ENCODE measurements around the gene ZNF436. TPM values are rescaled to one million over a fixed set of nuclear protein-coding genes. Genes with fewer than 3 reads are reported as not detected.

ZNF436 gene
- total and polyA plus RNA-seq, 9 of the 15 experiments (the other 6 are each of a cell fraction or from before 2014, with no cell fraction given): 2.1 to 11.3 (median 6.8) TPM

DNA sequence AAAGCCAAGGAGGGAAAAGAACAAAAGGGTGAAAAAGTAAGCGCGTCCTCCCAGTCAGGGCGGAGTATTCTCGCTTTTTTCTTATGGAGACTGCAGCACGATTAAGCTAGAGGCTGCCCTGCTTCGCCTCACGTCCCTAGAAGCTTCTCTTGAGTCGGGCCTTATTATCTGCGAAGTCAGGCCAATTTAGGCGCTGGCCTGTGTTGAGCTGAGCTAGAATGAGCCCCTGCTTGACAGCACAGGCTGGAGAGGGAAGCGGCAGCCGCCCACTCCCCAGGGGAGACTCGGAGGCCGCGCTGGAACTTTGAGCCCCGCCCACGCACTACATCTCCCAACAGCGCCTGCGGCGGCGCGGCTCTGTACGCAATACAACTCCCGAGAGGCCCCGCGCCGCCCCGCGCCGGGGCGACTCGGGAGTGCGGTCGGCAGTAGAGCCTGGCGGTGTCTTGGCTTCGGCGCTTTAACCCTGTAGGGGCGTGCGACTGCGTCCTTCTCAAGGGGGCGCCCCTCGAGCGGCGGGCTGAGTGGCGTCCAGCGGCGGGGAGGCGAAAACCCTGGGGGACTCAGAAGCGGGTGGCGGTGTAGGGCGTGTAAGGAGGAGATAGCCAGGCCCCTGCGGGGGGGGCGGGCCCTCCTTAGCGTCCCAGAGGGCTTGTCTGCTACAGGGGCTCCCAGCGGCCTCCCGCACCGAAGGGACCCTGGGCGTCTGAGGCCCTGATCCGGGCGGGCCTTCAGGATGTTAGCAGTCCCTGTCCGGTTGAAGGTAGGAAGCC is 888 bp downstream of the ZNF436 start (continued):
- TF ChIP-seq, protein P1, sequence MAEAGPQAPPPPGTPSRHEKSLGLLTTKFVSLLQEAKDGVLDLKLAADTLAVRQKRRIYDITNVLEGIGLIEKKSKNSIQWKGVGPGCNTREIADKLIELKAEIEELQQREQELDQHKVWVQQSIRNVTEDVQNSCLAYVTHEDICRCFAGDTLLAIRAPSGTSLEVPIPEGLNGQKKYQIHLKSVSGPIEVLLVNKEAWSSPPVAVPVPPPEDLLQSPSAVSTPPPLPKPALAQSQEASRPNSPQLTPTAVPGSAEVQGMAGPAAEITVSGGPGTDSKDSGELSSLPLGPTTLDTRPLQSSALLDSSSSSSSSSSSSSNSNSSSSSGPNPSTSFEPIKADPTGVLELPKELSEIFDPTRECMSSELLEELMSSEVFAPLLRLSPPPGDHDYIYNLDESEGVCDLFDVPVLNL (CRISPR knock-in tag; IDR thresholded peaks at IDR 0.05; ENCODE audit: low read depth): no peak
- TF ChIP-seq ESRRB (CRISPR knock-in tag; IDR thresholded peaks at IDR 0.05; ENCODE audit: borderline replicate concordance): no peak
- TF ChIP-seq ADNP (tag; IDR thresholded peaks at IDR 0.05): no peak
- TF ChIP-seq, protein P2, sequence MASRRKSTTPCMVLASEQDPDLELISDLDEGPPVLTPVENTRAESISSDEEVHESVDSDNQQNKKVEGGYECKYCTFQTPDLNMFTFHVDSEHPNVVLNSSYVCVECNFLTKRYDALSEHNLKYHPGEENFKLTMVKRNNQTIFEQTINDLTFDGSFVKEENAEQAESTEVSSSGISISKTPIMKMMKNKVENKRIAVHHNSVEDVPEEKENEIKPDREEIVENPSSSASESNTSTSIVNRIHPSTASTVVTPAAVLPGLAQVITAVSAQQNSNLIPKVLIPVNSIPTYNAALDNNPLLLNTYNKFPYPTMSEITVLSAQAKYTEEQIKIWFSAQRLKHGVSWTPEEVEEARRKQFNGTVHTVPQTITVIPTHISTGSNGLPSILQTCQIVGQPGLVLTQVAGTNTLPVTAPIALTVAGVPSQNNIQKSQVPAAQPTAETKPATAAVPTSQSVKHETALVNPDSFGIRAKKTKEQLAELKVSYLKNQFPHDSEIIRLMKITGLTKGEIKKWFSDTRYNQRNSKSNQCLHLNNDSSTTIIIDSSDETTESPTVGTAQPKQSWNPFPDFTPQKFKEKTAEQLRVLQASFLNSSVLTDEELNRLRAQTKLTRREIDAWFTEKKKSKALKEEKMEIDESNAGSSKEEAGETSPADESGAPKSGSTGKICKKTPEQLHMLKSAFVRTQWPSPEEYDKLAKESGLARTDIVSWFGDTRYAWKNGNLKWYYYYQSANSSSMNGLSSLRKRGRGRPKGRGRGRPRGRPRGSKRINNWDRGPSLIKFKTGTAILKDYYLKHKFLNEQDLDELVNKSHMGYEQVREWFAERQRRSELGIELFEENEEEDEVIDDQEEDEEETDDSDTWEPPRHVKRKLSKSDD (conservative IDR thresholded peaks at IDR 0.05; ENCODE audit: low read length): no peak; the same call in 1 of the 2 replicates
- TF ChIP-seq BACH1 (tag; IDR thresholded peaks at IDR 0.05): no peak
- no peak for TF ChIP-seq NFYB (IDR thresholded peaks at IDR 0.05; ENCODE audit: extremely low read depth, insufficient read length)
- no peak for TF ChIP-seq MCM7 (IDR thresholded peaks at IDR 0.05)
- TF ChIP-seq ZKSCAN8 (CRISPR knock-in tag; IDR thresholded peaks at IDR 0.05): no peak
- TF ChIP-seq ZNF507 (tag; conservative IDR thresholded peaks at IDR 0.05): no peak
- no peak for TF ChIP-seq ETS2 (tag; IDR thresholded peaks at IDR 0.05; ENCODE audit: borderline replicate concordance, poor library complexity, severe bottlenecking)
- TF ChIP-seq TOE1 (IDR thresholded peaks at IDR 0.05; ENCODE audit: borderline replicate concordance): no peak; the same call in 1 of the 2 replicates
- TF ChIP-seq TOE1 (CRISPR knock-in tag; IDR thresholded peaks at IDR 0.05; ENCODE audit: borderline replicate concordance, low read depth): no peak
- no peak for TF ChIP-seq RAD51 (IDR thresholded peaks at IDR 0.05; ENCODE audit: borderline replicate concordance, low read depth)
- no peak for TF ChIP-seq HSF4 (CRISPR knock-in tag; IDR thresholded peaks at IDR 0.05; ENCODE audit: borderline replicate concordance)
- TF ChIP-seq ZNF316 (IDR thresholded peaks at IDR 0.05): peak; percentile 93
- TF ChIP-seq HOXB6 (CRISPR knock-in tag; IDR thresholded peaks at IDR 0.05; ENCODE audit: borderline replicate concordance): no peak
- TF ChIP-seq ARID2 (IDR thresholded peaks at IDR 0.05): no peak
- peak; percentile 27; the same call in 1 of the 2 replicates for TF ChIP-seq E4F1 (CRISPR knock-in tag; IDR thresholded peaks at IDR 0.05; ENCODE audit: borderline replicate concordance)
- TF ChIP-seq LARP7 (IDR thresholded peaks at IDR 0.05): peak; percentile 61; the same call in 1 of the 2 replicates
- TF ChIP-seq NCOA1 (IDR thresholded peaks at IDR 0.05; ENCODE audit: low read depth): 0 out of 2 replicates have a peak, but pooled peaks have one; percentile 9
- peak; percentile 14; the same call in 1 of the 2 replicates for TF ChIP-seq ZNF695 (CRISPR knock-in tag; IDR thresholded peaks at IDR 0.05)
- TF ChIP-seq MCM5 (IDR thresholded peaks at IDR 0.05; ENCODE audit: low read depth): no peak
- TF ChIP-seq ZNF75A (CRISPR knock-in tag; IDR thresholded peaks at IDR 0.05): 0 out of 2 replicates have a peak, but pooled peaks have one; percentile 58
- no peak for TF ChIP-seq HDAC3 (IDR thresholded peaks at IDR 0.05; ENCODE audit: borderline replicate concordance, partially characterized antibody)
